Measurements from ENCODE around the gene ZBED1. TPM values are rescaled to one million over a fixed set of nuclear protein-coding genes. Genes with fewer than 3 reads are reported as not detected.
"Not testable (repeated sequence)": the region's sequence is repeated elsewhere in the genome, so short reads cannot be mapped to it uniquely, and the experiment has no call there.

ZBED1 gene
- total and polyA plus RNA-seq, 4 experiments from 2014 or later = 18.1 to 34.1 (median 29.6) TPM

- Mint-ChIP-seq H3K9me3 (peaks cover 0 to 9% (median 5%) of the 10 kb centered on the region in 8 donors), H3K4me1 (no peaks in the 10 kb centered on the region), H3K4me3 (no peak overlapping the region), H3K36me3 (no peaks in the 10 kb centered on the region), H3K27ac (no peak overlapping the region), H3K27me3 (peaks cover 4 to 6% of the 10 kb centered on the region in 2 donors)
- Histone ChIP-seq H3K9me3 (ENCODE audit: control insufficient read depth in 1 of 2, low read length in 2 of 2) (no peaks in the 10 kb centered on the region), H3K36me3 (ENCODE audit: insufficient read depth, low read length) (no peaks in the 10 kb centered on the region), H3K27me3 (ENCODE audit: insufficient read depth, low read length) (no peaks in the 10 kb centered on the region), H3K27ac (ENCODE audit: low read depth, low read length) (no peak overlapping the region), H3K4me3 (ENCODE audit: low read length in 2 of 2) (no peak overlapping the region), H3K4me1 (ENCODE audit: insufficient read depth, low read length) (no peaks in the 10 kb centered on the region)
- ChIA-PET CTCF (ENCODE audit: partially characterized antibody) (no interaction called here), POLR2A (ENCODE audit: partially characterized antibody) (no interaction called here)
- no peak for DNase-seq
- intact Hi-C loops (cut with micrococcal nuclease) = no loop called here
These were observed 40.8 kb upstream of the ZBED1 start for GRCh38 chrX:2541603-2542002.

GRCh38 chrX:2540426-2540947, 39.7 kb upstream of the ZBED1 start:
- Mint-ChIP-seq H3K4me3 (no peak overlapping the region), H3K27ac (no peak overlapping the region), H3K36me3 (no peaks in the 10 kb centered on the region), H3K4me1 (no peaks in the 10 kb centered on the region), H3K9me3 (peaks cover 0 to 2% (median 0%) of the 10 kb centered on the region in 8 donors), H3K27me3 (peaks cover 3 to 6% of the 10 kb centered on the region in 2 donors)
- DNase-seq = no peak
- Histone ChIP-seq H3K27ac (ENCODE audit: low read depth, low read length) (no peak overlapping the region), H3K27me3 (ENCODE audit: insufficient read depth, low read length) (no peaks in the 10 kb centered on the region), H3K4me1 (ENCODE audit: insufficient read depth, low read length) (no peaks in the 10 kb centered on the region), H3K9me3 (ENCODE audit: control insufficient read depth in 1 of 2, low read length in 2 of 2) (no peaks in the 10 kb centered on the region), H3K36me3 (ENCODE audit: insufficient read depth, low read length) (no peaks in the 10 kb centered on the region), H3K4me3 (ENCODE audit: low read length in 2 of 2) (no peak overlapping the region)
- ChIA-PET POLR2A (ENCODE audit: partially characterized antibody) (no interaction called here), CTCF (ENCODE audit: partially characterized antibody) (no interaction called here)
- intact Hi-C loops (cut with micrococcal nuclease) = no loop called here

- Histone ChIP-seq H3K4me3 (ENCODE audit: low read length in 2 of 2) (no peak overlapping the region), H3K9me3 (ENCODE audit: control insufficient read depth in 1 of 2, low read length in 2 of 2) (no peaks in the 10 kb centered on the region), H3K36me3 (ENCODE audit: insufficient read depth, low read length) (no peaks in the 10 kb centered on the region), H3K27ac (ENCODE audit: low read depth, low read length) (no peak overlapping the region), H3K27me3 (ENCODE audit: insufficient read depth, low read length) (no peaks in the 10 kb centered on the region), H3K4me1 (ENCODE audit: insufficient read depth, low read length) (no peaks in the 10 kb centered on the region)
- DNase-seq = no peak
- Mint-ChIP-seq H3K36me3 (no peaks in the 10 kb centered on the region), H3K27ac (no peak overlapping the region), H3K9me3 (no peaks in the 10 kb centered on the region), H3K27me3 (peaks cover 3 to 9% of the 10 kb centered on the region in 2 donors), H3K4me1 (no peaks in the 10 kb centered on the region), H3K4me3 (no peak overlapping the region)
- CTCF ChIA-PET (ENCODE audit: partially characterized antibody) = no interaction called here
- POLR2A ChIA-PET (ENCODE audit: partially characterized antibody) = no interaction called here
- intact Hi-C loops (cut with micrococcal nuclease) = no loop called here
These were observed 38.8 kb upstream of the ZBED1 start for GRCh38 chrX:2539586-2539985.

GRCh38 chrX:2538031-2538757, 37.4 kb upstream of the ZBED1 start:
- no peaks in the 10 kb centered on the region for H3K9me3 ChIP-seq (ENCODE audit: control insufficient read depth in 1 of 2, low read length in 2 of 2)
- H3K36me3 Mint-ChIP-seq = no peaks in the 10 kb centered on the region
- ChIA-PET CTCF (ENCODE audit: partially characterized antibody) (no interaction called here), POLR2A (ENCODE audit: partially characterized antibody) (no interaction called here)
- H3K27ac ChIP-seq (ENCODE audit: low read depth, low read length) = no peak overlapping the region
- H3K27me3 ChIP-seq (ENCODE audit: insufficient read depth, low read length) = no peaks in the 10 kb centered on the region
- no peak for DNase-seq
- H3K4me1 ChIP-seq (ENCODE audit: insufficient read depth, low read length) = no peaks in the 10 kb centered on the region
- no peaks in the 10 kb centered on the region for H3K36me3 ChIP-seq (ENCODE audit: insufficient read depth, low read length)
- H3K4me3 ChIP-seq (ENCODE audit: low read length in 2 of 2) = no peak overlapping the region
- H3K27ac Mint-ChIP-seq = peak overlapping the region in 1 of 7 donors; percentile 9
- intact Hi-C loops (cut with micrococcal nuclease) = no loop called here
- no peak overlapping the region for H3K4me3 Mint-ChIP-seq
- H3K9me3 Mint-ChIP-seq = peaks cover 0 to 2% (median 0%) of the 10 kb centered on the region in 8 donors
- peaks cover 3 to 8% of the 10 kb centered on the region in 2 donors for H3K27me3 Mint-ChIP-seq
- H3K4me1 Mint-ChIP-seq = no peaks in the 10 kb centered on the region

GRCh38 chrX:2536974-2537373, 36.2 kb upstream of the ZBED1 start:
- ChIA-PET CTCF (ENCODE audit: partially characterized antibody) (no interaction called here), POLR2A (ENCODE audit: partially characterized antibody) (no interaction called here)
- Mint-ChIP-seq H3K36me3 (no peaks in the 10 kb centered on the region), H3K4me3 (no peak overlapping the region), H3K27me3 (peaks cover 3 to 8% of the 10 kb centered on the region in 2 donors), H3K27ac (no peak overlapping the region), H3K4me1 (no peaks in the 10 kb centered on the region), H3K9me3 (peaks cover 0 to 2% (median 0%) of the 10 kb centered on the region in 8 donors)
- Histone ChIP-seq H3K36me3 (ENCODE audit: insufficient read depth, low read length) (no peaks in the 10 kb centered on the region), H3K27ac (ENCODE audit: low read depth, low read length) (no peak overlapping the region), H3K9me3 (ENCODE audit: control insufficient read depth in 1 of 2, low read length in 2 of 2) (no peaks in the 10 kb centered on the region), H3K4me3 (ENCODE audit: low read length in 2 of 2) (no peak overlapping the region), H3K4me1 (ENCODE audit: insufficient read depth, low read length) (no peaks in the 10 kb centered on the region), H3K27me3 (ENCODE audit: insufficient read depth, low read length) (no peaks in the 10 kb centered on the region)
- intact Hi-C loops (cut with micrococcal nuclease) = no loop called here
- DNase-seq = no peak

GRCh38 chrX:2536141-2536540, 35.4 kb upstream of the ZBED1 start:
- peaks cover 3 to 10% of the 10 kb centered on the region in 2 donors for H3K27me3 Mint-ChIP-seq
- Histone ChIP-seq H3K4me3 (ENCODE audit: low read length in 2 of 2) (no peak overlapping the region), H3K27me3 (ENCODE audit: insufficient read depth, low read length) (no peaks in the 10 kb centered on the region), H3K36me3 (ENCODE audit: insufficient read depth, low read length) (no peaks in the 10 kb centered on the region), H3K4me1 (ENCODE audit: insufficient read depth, low read length) (no peaks in the 10 kb centered on the region), H3K27ac (ENCODE audit: low read depth, low read length) (no peak overlapping the region), H3K9me3 (ENCODE audit: control insufficient read depth in 1 of 2, low read length in 2 of 2) (no peaks in the 10 kb centered on the region)
- H3K4me3 Mint-ChIP-seq = no peak overlapping the region
- intact Hi-C loops (cut with micrococcal nuclease) = no loop called here
- ChIA-PET CTCF (ENCODE audit: partially characterized antibody) (no interaction called here), POLR2A (ENCODE audit: partially characterized antibody) (no interaction called here)
- no peak overlapping the region for H3K27ac Mint-ChIP-seq
- peaks cover 0 to 2% (median 0%) of the 10 kb centered on the region in 8 donors for H3K9me3 Mint-ChIP-seq
- no peak for DNase-seq
- no peaks in the 10 kb centered on the region for H3K36me3 Mint-ChIP-seq
- H3K4me1 Mint-ChIP-seq = no peaks in the 10 kb centered on the region

GRCh38 chrX:2534261-2535021, 33.7 kb upstream of the ZBED1 start:
- H3K27me3 Mint-ChIP-seq; H3K27me3 ChIP-seq (ENCODE audit: insufficient read depth, low read length); H3K27ac ChIP-seq (ENCODE audit: low read depth, low read length); H3K4me3 Mint-ChIP-seq; POLR2A ChIA-PET (ENCODE audit: partially characterized antibody); intact Hi-C loops (cut with micrococcal nuclease); DNase-seq; H3K9me3 ChIP-seq (ENCODE audit: control insufficient read depth in 1 of 2, low read length in 2 of 2); H3K27ac Mint-ChIP-seq; H3K36me3 ChIP-seq (ENCODE audit: insufficient read depth, low read length); H3K4me3 ChIP-seq (ENCODE audit: low read length in 2 of 2); H3K4me1 Mint-ChIP-seq; CTCF ChIA-PET (ENCODE audit: partially characterized antibody); H3K36me3 Mint-ChIP-seq; H3K4me1 ChIP-seq (ENCODE audit: insufficient read depth, low read length); H3K9me3 Mint-ChIP-seq: not testable (repeated sequence)
